HG03066 (cell line): ENCODE results near the gene G6PC3.
"Not testable (repeated sequence)": the region's sequence is repeated elsewhere in the genome, so short reads cannot be mapped to it uniquely, and the experiment has no call there.

Source experiments
- ATAC-seq: cut with Tn5 transposase; IDR thresholded peaks from one replicate; pipeline ENCODE4 v1.9.1; 2021; ENCODE audit warnings: low read depth; ENCODE audit not compliant: unreplicated experiment

G6PC3 gene

DNA sequence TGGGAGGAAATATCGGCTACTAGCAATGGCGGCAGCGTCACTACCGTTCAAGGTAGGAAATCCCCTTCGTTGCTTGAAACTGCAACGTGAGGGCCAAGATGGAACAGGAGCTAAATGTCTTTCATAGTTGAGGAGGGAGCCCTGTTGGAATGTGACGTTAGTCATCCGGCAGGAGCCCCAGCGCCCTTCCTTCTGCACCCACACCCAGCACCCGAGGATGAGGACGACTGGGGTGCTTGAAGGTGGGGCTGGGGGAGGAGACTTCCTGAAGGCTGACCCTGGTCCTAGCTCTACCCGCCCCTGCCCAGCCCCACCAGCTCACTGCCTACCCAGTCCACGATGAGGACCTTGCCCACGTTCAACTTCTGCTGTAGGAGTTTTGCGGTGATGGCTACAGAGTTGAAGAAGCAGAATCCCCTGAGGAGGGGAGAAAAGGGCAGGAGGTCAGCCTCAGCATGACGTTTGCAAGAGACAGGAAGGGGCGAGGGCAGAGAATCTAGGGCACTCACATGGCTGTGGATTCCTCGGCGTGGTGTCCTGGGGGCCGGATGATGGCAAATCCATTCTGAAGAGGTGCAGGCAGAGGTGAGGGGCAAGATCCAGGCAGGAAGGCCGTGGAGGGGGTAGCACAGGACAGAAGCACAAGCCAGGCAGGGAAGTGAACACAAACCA lies 11.9 kb downstream of the G6PC3 start:
- ATAC-seq: no peak

DNA sequence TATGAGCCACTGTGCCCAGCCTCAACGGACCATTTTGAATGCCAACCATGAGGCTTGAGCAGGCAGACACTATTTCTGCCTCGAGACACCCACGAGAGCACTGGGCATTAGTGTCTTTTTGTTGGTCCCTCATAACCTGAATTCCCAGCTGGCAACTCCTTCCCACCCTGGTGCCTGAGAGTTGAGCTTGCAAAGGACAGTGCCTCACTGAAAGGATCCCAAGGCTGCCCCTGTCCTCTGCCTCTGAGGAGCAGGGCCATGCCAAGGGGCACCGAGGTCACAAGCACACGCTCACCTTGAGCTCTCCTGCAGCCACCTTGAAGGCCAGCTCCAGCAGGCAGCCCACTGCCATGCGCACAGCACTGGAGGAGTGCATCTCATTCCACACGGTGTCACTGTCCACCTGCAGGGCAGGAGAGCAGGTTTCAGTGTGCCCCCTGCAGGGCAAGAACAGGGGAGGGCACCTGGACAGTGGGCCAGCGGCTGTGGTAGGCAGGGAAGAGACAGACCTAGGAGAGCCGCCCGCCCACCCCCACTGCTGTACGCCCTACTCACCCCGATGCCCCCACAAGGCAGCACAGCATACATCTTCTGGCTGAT lies 12.8 kb downstream of the G6PC3 start:
- ATAC-seq: no peak

- ATAC-seq: no peak
Observed at GRCh38 chr17:44084131-44084538, 13.6 kb downstream of the G6PC3 start.

GRCh38 chr17:44084921-44085320 lies 14.4 kb downstream of the G6PC3 start:
- no peak for ATAC-seq

DNA sequence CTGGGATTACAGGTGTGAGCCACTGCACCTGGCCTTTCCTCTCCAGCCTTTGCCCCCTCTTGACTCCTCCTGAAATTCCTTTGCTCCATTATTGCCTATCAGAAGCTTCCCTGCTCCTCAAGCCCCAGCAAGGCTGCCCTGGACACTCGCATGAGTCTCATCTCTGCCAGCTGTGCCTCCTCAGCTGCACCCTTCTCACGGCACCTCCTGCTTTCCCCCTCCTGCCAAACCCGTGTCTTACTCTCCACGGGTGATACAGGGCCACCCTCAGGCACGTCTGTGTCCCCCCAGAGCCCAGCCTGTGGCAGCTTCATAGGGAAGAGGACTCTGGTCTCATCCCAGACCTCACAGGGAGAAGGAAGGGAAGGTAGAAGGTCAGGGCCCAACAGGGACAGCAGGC lies 15.4 kb downstream of the G6PC3 start:
- ATAC-seq: no peak

DNA sequence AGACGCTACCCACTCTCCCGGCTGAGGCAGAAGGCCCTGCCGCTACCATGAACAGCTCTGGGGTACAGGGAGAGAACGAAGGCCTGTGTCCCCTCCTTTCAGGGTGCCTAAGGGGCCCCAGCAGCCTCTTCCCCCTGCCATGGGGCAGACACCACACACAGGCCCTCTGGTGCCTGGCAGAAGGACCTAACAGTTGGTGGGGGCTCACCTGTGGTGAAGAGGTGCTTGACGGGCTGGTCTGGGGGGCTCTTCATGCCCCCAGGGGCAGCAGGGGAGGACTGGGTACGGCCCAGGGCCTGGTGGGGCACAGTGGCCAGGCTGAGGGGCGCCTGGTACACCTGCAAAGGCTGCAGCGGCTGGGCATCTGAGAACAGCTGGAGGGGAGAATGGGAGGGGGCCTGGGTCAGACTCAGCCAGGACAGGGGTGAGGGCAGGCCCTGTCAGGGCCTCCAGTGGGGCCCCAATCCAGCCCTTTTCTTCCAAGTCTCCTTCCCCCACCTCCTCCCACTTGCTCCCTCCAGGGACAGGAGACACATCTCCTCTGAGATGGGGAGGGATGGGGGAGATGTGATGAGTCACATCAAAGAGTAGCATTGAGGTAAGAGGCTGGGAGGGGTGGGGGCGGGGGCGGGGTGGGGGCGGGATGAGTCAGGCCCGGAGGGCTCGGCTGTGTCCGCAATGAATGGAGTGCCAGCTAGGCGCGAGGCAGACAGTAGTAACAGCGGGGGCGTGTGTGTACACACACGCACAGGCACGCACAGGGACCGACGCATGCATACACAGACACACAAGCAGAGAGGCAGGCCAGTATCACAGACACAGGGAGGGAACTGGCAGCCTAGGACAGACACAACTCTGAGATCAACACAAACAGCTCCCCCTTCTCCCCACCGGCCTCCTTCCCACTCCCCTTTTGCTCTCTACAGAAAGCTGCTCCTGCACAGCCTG lies 16.1 kb downstream of the G6PC3 start:
- no peak for ATAC-seq

DNA sequence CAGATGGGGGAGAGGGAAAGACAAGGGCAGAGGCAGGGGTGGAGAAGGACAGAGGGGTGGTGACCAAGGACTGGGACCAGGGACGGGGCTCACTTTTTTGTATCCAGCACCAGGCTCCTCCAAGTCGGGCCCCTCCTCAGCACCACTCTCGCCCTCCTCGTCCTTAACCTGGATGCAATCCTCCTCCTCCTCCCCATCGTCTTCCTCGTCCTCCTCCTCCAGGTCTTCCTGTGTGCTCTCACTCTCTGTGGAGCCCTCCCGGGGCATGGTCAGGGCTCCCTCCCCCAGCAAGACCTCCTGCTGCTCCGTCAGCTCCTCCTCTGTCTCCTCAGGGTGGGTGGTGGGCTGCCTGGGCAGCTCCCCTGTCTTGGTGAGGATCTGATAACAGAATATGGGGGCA lies 16.8 kb downstream of the G6PC3 start:
- no peak for ATAC-seq

DNA sequence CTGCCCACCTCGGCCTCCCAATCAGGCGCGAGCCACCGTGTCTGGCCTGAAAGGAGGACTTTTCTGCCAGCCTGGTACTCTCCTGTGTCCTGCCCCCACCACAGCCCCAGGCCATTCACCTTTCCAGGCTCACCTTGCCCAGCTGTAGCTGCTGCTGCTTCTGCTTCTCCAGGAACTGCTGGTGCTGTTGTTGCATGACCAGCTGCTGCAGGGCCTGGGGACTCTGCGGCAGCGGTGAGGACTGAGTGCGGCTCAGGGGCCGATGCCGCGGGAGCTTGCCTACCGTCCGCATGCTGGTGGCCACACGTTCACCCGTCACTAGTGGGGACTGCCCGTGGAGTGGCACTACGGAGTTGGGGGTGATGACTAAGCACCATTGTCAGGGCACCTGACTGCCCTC lies 17.7 kb downstream of the G6PC3 start:
- ATAC-seq: no peak

DNA sequence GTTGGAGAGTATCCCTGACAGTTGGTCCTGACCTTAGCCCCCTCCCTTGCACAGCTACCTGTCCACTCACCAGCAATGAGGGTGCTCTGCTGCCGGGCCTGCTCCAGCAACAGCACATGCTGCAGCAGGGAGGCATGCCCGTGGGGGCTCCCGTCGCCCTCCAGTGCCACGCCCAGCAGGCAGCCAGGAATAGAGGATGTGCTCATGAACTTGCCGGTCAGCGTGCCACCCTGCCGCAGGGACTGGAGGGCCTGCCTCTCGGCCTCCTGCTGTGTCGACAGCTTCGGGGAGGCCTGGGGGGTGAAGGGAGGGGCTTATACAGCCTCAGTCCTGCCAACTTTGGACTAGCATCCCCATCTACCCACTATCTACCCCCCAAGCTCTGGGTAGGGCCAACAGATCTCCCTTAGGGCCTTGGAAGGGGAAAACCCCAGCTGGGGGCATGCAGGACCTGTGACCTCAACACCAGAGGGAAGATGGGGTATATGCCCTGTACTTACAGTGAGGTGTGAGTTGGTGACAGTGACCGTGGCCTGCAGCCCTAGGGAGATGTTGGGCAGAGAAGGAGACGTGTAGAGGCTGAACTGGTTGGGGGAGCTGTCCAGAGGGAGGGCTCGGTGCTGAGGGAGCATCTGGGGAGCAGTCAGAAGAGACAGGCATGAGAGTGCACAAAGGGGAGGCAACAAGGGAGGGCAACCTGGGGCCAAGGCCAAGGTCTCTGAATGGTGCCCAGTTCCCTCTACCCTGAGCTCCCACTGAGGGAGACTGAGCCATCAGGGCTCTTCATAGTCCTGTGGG lies 20.9 kb downstream of the G6PC3 start:
- no peak for ATAC-seq

DNA sequence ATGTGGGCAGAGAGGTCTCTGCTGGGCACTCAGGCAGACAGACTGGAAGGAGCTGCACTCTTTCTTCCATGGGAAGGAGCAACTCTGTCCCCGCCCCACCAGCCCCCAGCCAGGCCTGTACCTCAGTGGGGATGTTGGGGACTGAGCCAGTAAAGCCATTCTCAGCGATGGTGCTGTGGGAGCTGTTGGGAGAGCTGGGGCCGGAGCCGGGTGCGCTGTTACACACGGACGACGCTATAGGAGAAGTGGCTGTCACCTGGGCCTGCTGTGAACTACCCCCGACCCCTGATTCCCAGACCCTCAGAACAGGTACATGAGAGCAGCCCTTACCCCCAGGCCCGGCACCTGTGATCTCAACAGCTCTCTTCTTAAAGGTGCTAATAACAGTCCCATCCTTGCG lies 21.5 kb downstream of the G6PC3 start:
- ATAC-seq: no peak

DNA sequence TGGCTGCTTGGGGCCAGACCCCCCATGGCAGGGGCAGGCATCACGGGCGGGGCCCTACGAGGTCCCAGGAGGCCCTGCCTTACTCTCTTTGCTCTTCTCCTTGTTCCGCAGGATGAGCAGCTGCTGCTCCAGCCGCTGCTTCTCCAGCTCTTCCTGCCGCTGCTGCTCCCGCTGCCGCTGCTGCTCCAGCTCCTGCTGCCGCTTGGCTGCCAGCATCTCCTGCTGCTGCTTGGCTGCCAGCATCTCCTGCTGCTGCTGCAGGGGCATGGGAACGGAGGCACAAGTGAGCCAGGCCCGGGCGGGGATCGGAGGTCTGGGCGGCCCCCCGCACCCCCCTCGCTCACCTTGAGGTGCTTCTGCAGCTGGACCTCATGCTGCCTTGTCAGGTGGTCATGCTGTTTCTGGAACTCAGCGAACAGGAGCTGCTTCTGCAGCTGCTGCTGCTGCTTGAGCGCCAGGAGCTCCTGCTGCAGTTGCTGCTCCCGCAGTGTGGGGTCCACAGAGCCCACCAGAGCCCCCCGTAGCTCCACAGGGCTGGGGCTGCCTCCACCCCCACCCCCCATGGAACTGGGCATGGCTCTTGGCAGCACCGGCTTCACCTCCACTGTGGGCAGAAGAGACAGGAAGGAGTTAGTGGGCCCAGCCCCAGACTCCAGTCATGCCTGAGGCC lies 22.8 kb downstream of the G6PC3 start:
- ATAC-seq: no peak

- no peak for ATAC-seq
Observed at GRCh38 chr17:44094701-44095387, 24.3 kb downstream of the G6PC3 start.

DNA sequence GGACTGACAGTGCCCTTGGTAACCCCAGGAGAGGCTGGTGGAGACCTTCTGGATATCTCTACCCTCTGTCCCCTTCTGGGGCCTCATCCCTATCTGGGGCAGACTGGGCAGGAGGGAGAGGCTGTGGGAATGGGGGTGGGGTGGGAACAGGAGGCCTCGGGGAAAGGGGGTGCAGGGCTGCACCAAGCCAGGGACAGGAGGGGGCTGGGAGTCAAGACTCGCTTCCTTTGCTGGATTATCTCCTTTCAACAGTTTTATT lies 24.8 kb downstream of the G6PC3 start:
- ATAC-seq: no peak

DNA sequence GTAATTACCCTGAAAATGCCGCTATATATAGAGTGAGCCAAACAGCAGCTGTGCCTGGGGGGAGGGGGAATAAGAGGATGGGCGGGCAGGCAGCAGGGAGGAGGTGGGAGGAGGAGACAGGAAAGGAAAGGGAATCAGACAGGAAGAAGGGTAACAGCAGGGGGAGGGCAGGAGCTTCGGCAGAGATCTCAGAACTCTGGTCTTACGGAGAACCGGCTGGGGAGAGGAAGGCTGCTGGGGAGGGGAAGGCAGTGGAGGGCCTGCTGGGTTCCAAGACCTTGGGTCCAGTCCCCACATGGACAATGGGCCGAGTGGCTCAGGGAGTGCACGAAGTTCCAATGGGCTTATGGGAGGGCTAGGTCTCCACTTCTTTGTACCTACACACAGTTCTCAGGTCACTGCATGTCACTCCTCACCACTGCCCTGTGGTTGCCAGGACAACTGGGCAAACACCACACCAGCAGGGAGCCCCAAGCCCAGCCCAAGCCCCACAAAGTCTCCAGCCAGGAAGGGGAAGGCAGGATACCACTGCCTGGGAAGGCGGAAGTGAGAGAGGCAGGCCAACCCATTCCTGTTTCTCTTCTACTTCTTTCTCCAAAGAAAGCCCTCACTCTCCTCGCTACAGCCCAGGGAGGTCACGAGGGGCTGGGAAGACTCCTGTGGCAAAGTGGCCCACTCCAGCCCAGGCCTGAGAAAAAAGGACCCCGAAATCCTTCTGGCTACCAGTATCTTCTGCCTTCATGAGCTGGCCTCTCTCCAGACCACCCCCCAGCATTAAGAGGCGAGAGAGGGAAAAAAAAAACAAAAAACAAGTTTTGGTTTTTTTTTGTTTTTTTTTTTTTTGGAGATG lies 25.3 kb downstream of the G6PC3 start:
- no peak for ATAC-seq

GRCh38 chr17:44097110-44097958 lies 26.8 kb downstream of the G6PC3 start:
- ATAC-seq: no peak

DNA sequence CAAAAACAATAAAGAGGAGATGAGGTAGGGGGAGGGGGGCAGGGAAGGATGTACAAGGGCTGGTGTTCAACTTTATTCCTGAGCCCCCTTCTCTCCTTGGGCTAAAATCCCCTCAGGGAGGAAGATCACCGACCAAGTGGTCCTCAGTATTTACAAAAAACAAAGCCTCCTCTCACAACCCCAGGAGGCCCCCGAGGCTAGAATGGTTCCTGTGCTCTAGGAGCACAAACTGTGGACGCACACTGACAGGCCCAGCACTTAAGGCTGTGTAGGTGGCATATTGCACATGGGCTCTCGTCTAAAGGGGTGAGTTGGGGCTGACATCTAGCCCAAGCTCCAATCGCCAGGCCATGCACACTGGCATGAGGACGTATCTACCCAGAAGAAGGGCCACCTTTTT lies 31.3 kb downstream of the G6PC3 start:
- not testable (repeated sequence) for ATAC-seq

GRCh38 chr17:44102849-44103622 lies 32.5 kb downstream of the G6PC3 start:
- no peak for ATAC-seq
